ENCODE results near the gene SOX6.

SOX6 gene

DNA sequence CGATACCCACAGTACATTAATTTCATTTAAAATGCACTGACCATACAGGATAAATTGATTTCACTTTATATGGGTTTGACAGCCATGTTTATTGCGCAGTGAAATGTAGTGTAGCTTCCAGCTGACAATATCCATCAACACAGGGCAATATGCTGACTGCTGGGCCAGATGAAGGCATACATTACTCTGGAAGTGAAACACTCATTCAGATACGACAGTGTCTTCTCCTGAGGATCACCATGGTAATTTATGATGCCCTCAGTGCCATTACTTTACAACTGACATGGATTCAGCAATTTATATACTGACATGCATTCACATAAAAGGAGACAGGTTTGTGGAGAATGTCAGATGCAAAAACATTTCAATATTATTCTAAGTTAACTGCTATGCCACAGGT is 365.1 kb downstream of the SOX6 start:
- Mint-ChIP-seq H3K9me3 (no peaks in the 10 kb centered on the region), H3K36me3 (ENCODE audit: low read depth) (no peaks in the 10 kb centered on the region), H3K27ac (no peak overlapping the region), H3K4me1 (ENCODE audit: low read depth) (no peaks in the 10 kb centered on the region), H3K27me3 (no peaks in the 10 kb centered on the region), H3K4me3 (no peak overlapping the region)
- no peak for DNase-seq

DNA sequence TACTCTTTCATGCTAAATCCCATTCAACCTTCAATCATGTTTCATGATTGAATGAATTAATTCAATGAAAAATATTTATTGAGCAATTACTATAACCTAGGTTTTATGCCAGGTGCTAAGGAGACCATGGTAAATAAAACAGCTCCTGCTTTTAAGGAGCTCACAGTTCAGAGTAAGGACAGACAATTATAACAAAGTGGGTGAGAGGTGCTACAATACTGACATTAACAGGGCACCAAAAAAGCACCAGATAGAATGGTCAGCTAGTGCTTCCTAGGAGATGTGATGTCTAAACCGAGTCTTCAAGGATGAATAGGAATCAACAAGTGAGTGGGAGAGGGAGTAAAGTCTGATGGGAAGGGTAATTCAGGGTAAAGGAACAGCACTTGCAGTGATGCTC is 366.7 kb downstream of the SOX6 start:
- H3K27ac Mint-ChIP-seq: no peak overlapping the region
- no peaks in the 10 kb centered on the region for H3K4me1 Mint-ChIP-seq (ENCODE audit: low read depth)
- no peak overlapping the region for H3K4me3 Mint-ChIP-seq
- no peaks in the 10 kb centered on the region for H3K9me3 Mint-ChIP-seq
- no peaks in the 10 kb centered on the region for H3K27me3 Mint-ChIP-seq
- no peaks in the 10 kb centered on the region for H3K36me3 Mint-ChIP-seq (ENCODE audit: low read depth)
- no peak for DNase-seq

DNA sequence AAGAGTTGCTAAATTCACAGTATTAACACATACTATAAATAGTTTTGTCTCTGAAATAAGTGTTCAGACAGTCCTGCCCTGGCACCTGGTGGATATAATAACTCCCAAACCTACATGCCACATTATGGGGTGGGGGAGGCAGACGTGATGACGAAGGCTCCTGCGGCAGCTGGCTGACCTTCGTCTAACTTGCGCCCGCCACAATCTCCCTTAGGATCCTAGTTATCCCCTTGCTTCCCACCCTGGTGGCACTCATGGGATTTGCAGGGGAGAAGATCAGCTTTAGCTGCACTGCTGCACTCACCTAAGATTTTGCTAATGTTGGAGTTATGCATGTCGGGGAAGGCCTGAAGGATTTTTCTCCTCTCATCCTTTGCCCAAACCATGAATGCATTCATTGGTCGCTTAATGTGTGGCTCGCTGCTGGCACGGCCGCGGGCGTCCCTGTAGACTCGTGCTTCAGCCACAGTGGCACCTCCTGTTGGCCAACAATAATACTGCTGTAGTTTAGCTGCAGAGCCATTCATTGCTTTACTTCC is 367.6 kb downstream of the SOX6 start:
- DNase-seq: no peak
- no peak overlapping the region for H3K27ac Mint-ChIP-seq
- H3K4me3 Mint-ChIP-seq: no peak overlapping the region
- H3K27me3 Mint-ChIP-seq: no peaks in the 10 kb centered on the region
- H3K4me1 Mint-ChIP-seq (ENCODE audit: low read depth): no peaks in the 10 kb centered on the region
- H3K9me3 Mint-ChIP-seq: no peaks in the 10 kb centered on the region
- no peaks in the 10 kb centered on the region for H3K36me3 Mint-ChIP-seq (ENCODE audit: low read depth)

DNA sequence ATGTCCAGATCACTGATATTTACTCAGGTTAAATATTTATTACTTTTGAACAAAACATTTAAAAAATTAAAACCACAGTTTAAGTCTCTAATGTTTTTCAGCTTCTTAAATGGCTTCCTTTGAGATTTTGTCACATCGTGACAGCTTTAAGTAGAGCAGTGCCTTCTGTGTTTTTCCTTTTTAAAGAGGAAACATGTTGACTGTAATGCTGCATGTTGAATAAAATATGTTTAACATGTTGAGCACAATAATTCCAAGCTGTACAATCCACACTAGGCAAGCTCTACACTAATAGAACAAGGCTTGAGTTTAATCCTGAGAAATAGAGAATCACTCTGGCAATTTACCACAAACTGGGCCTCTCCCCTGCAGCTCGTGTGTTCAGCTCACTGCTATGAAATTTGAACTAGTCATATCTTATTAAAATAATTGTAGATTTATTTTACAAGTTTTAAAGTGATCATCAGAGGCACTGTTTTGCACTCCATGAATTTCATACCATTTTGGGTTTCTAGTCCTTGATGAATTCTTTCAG is 368.3 kb downstream of the SOX6 start:
- no peaks in the 10 kb centered on the region for H3K4me1 Mint-ChIP-seq (ENCODE audit: low read depth)
- H3K4me3 Mint-ChIP-seq: no peak overlapping the region
- H3K27ac Mint-ChIP-seq: no peak overlapping the region
- no peak for DNase-seq
- no peaks in the 10 kb centered on the region for H3K9me3 Mint-ChIP-seq
- H3K27me3 Mint-ChIP-seq: no peaks in the 10 kb centered on the region
- H3K36me3 Mint-ChIP-seq (ENCODE audit: low read depth): no peaks in the 10 kb centered on the region

DNA sequence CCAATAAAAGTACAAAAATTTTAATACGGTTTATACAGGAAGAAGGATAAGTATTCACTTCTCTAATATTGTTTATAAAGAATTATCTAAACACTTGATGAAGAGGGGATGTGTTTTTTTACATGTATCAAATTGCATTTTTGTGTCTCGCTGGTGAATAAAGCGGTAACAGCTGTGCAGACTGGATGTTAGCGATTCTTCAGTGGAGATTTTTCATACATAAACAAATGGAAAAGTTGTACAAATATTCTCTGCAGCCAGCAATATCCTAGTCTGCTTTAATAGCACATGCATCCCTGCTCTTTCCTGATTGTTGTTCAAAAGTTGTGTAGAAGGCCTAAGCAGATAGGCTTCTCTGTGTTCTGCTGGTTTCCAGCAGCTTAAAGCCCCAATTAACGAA is 369.3 kb downstream of the SOX6 start:
- Mint-ChIP-seq H3K4me1 (ENCODE audit: low read depth) (no peaks in the 10 kb centered on the region), H3K9me3 (no peaks in the 10 kb centered on the region), H3K4me3 (no peak overlapping the region), H3K27me3 (no peaks in the 10 kb centered on the region), H3K36me3 (ENCODE audit: low read depth) (no peaks in the 10 kb centered on the region), H3K27ac (no peak overlapping the region)
- DNase-seq: no peak

DNA sequence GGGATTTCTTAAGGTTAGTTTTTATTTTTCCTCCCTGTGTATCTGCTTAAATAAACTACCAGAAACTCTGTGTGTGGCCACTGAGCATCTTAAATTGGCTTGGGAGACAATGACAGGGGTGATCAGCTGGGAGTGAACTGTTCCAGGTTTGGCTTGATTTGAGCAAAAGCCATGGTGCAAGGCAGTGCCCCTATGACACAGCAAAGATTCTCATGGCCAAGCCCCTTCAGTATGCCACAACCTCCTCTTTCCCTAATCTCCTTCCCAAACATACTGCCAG is 370.5 kb downstream of the SOX6 start:
- Mint-ChIP-seq H3K36me3 (ENCODE audit: low read depth) (no peaks in the 10 kb centered on the region), H3K27me3 (no peaks in the 10 kb centered on the region), H3K27ac (no peak overlapping the region), H3K4me1 (ENCODE audit: low read depth) (no peaks in the 10 kb centered on the region), H3K4me3 (no peak overlapping the region), H3K9me3 (no peaks in the 10 kb centered on the region)
- no peak for DNase-seq

DNA sequence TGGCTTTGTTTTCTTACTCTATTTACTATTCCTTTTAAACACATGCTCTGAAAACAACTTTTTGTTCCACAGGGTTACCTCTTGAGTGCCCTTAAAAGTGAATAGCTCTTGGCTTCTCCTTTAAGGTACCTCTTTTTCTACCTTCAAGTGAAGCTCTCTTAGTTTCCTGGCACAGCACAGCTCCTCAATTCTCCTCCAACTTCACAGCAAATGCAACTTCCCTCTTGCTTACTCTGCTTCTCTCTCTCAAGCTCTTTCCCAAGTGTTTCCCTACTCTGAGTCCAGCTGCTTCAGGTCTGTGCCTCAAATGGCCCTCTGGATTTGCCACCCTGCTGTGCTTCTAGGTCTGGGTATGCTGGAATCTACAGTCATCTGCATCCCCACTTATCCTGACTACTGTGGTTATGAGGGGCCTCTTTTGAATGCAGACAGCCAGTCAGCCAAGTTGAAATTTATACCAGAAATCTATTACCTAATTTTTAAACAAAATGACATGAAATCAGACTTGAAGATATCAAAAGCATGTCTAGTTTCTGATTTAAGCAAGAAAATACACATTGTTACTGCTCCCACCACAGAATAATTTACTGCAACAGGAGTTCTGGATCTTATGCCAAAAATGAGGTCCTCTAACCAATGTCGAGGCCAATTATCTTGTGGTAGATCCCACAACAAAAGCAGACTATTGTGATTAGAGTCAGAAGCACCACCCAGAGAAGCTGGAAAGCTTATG is 371.1 kb downstream of the SOX6 start:
- Mint-ChIP-seq H3K27ac (no peak overlapping the region), H3K4me1 (ENCODE audit: low read depth) (no peaks in the 10 kb centered on the region), H3K4me3 (no peak overlapping the region), H3K36me3 (ENCODE audit: low read depth) (no peaks in the 10 kb centered on the region), H3K27me3 (no peaks in the 10 kb centered on the region), H3K9me3 (no peaks in the 10 kb centered on the region)
- DNase-seq: no peak

DNA sequence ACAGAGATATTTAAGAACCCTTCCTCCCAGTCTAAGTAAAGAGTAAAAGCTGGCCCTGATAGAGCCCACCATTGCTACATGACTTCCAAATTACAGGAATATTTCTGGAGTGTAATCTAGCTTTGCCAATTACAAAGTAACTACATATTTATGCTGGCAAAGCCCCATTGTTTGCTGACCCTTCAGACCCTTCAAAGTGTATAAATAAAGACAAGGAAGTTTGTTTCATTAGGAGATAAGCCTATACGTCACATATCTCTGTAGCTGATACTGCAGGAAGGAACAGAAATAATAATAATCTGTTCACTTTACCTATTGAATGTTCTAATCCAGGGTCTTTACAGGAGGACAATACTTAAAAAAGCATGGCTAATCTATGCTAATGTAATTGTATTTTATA is 375.1 kb downstream of the SOX6 start:
- H3K27ac Mint-ChIP-seq: no peak overlapping the region
- H3K36me3 Mint-ChIP-seq (ENCODE audit: low read depth): no peaks in the 10 kb centered on the region
- H3K4me1 Mint-ChIP-seq (ENCODE audit: low read depth): no peaks in the 10 kb centered on the region
- DNase-seq: no peak
- H3K4me3 Mint-ChIP-seq: no peak overlapping the region
- H3K9me3 Mint-ChIP-seq: no peaks in the 10 kb centered on the region
- no peaks in the 10 kb centered on the region for H3K27me3 Mint-ChIP-seq

DNA sequence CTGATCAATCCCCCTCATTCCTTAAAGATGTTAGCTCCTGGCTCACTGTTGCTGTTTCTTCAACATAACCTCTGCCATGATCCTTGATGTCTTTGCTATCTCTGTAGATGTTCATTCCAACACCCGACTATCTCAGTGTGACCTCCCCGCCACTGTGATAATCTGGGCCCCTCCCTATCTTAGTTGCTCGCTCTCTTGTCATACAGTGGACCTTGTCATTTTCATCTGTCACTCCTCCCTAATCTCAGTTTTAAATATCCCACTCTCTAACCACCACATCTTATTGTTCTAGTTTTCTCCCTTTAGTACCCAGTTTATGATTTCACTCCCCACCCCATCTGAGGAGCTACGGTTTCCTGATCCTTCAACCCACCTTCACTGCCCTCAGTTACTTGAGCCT is 379.2 kb downstream of the SOX6 start:
- Mint-ChIP-seq H3K4me1 (ENCODE audit: low read depth) (no peaks in the 10 kb centered on the region), H3K4me3 (no peak overlapping the region), H3K27ac (no peak overlapping the region), H3K27me3 (no peaks in the 10 kb centered on the region), H3K36me3 (ENCODE audit: low read depth) (no peaks in the 10 kb centered on the region), H3K9me3 (no peaks in the 10 kb centered on the region)
- DNase-seq: no peak

DNA sequence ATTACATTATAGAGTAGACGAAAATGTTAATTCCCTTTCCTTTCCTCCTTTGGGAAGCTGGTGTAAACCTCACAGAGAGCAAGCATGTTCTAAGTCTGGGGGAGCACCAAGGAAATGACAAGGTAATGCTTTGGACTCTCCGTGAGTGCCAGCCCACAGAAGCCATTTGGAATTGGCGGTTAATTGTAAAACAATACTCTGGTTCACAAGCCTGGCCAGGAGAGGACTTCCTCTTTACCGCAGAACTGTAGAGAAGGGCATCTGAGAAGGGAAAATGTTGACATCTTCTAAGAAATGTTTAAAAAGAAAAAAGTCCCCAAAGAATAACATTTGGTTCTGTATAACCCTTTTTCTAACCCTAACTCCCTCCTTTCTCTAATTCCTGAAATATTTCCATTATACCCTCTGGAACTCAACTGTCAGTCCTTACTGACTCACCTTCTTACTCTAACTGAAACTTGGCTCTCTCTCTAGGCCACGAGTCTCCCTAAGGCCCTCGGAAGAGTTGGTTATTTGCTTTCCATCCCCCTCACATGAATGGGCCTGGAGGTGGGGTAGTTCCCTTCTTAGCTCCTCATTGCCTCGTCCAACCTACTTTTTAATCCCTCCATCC is 379.8 kb downstream of the SOX6 start:
- no peak for DNase-seq
- Mint-ChIP-seq H3K9me3 (no peaks in the 10 kb centered on the region), H3K27me3 (no peaks in the 10 kb centered on the region), H3K4me3 (no peak overlapping the region), H3K4me1 (ENCODE audit: low read depth) (no peaks in the 10 kb centered on the region), H3K36me3 (ENCODE audit: low read depth) (no peaks in the 10 kb centered on the region), H3K27ac (no peak overlapping the region)

DNA sequence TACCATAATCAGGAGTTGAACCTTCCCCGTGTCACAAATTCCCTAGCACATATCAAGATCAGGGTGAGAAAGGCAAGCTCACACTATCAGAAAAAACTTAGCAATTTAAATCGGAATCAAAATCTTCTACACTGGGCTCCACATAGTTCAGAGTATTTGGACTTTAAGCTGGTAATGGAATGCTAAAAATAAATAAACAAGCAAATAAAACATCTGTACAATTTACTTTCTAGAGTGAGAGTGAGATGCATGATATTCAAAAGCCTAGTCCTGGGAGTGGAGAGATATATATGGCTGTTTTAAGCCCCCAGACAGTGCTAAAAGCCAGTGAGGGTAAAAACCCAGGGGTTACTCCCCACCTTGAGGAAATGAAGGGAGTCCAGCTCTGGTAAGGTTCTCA is 380.6 kb downstream of the SOX6 start:
- H3K36me3 Mint-ChIP-seq (ENCODE audit: low read depth): no peaks in the 10 kb centered on the region
- no peak overlapping the region for H3K27ac Mint-ChIP-seq
- no peaks in the 10 kb centered on the region for H3K4me1 Mint-ChIP-seq (ENCODE audit: low read depth)
- DNase-seq: no peak
- H3K27me3 Mint-ChIP-seq: no peaks in the 10 kb centered on the region
- H3K9me3 Mint-ChIP-seq: no peaks in the 10 kb centered on the region
- no peak overlapping the region for H3K4me3 Mint-ChIP-seq

DNA sequence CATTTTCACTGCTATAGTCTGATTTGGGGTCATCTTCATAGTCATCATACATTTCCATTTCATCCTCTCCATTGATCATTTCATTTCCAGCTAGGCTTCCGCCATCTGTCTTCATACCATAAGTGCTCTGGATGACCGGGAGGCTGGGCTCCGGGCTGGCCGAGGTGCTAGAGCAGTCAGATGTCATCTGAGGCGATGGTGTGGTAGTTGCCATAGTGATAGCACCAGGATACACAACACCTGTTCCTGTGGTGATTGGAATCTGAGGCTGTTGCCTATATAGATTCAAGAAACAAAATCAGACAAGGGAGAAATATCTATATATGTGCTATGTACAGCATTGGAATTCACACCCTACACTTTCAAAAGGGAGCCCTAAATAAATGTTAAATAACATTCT is 383.5 kb downstream of the SOX6 start:
- DNase-seq: no peak

DNA sequence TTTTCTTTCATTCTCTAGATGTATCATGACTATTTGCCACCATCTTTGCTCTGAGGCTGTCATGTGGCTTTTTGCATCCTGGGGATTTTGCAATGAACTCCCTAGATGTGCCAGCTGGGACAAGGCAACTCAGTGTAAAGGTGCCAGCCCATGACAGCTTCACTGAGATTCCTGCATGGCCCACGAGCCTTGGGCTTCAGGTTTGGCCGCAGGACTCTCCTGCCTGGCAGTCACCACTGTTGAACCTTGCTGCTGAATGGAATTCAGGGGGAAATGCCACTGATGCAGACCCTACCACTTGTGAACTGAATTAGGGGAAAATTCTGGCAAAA is 385.2 kb downstream of the SOX6 start:
- Mint-ChIP-seq H3K4me3 (no peak overlapping the region), H3K4me1 (ENCODE audit: low read depth) (no peaks in the 10 kb centered on the region), H3K36me3 (ENCODE audit: low read depth) (no peaks in the 10 kb centered on the region), H3K27me3 (no peaks in the 10 kb centered on the region), H3K27ac (no peak overlapping the region), H3K9me3 (no peaks in the 10 kb centered on the region)
- DNase-seq: no peak

More for the DNA sequence above, 383.5 kb downstream of the SOX6 start:
- Mint-ChIP-seq H3K4me1 (ENCODE audit: low read depth) (no peaks in the 10 kb centered on the region), H3K9me3 (no peaks in the 10 kb centered on the region), H3K27ac (no peak overlapping the region), H3K27me3 (no peaks in the 10 kb centered on the region), H3K36me3 (ENCODE audit: low read depth) (no peaks in the 10 kb centered on the region), H3K4me3 (no peak overlapping the region)

DNA sequence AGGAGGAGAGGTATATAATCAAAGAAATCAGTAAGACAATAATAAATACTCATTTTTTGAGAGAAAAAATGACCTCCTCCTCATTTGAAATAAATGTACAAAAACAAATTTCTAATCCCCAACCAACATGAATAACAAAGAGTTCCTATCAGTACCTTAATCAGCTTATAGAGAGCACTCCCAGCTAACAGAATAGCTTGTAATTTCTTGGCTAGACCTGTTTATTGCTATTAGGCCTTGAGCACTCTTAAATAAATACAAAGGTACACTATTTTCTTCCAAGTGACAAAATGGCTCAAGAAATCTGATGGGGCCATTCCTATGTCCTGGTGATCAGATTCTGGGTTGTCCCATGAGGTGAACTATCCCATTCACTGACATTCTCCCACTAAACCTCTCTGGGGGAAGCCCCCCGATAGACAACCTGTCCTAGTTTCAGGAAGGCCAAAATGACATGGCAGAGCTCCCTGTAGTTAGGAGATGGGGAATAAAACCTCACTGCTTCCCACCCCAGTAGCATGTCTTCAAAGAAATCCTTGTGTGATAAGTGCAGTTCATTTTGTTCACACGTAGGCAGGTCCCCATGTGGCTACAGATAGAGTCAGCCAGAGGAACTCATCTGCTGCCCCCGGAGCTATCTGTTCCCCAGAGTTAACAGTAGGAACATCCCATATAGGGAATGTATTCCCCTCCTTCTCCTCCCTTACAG is 385.7 kb downstream of the SOX6 start:
- Mint-ChIP-seq H3K9me3 (no peaks in the 10 kb centered on the region), H3K4me3 (no peak overlapping the region), H3K4me1 (ENCODE audit: low read depth) (no peaks in the 10 kb centered on the region), H3K27ac (no peak overlapping the region), H3K27me3 (no peaks in the 10 kb centered on the region), H3K36me3 (ENCODE audit: low read depth) (no peaks in the 10 kb centered on the region)
- DNase-seq: no peak

DNA sequence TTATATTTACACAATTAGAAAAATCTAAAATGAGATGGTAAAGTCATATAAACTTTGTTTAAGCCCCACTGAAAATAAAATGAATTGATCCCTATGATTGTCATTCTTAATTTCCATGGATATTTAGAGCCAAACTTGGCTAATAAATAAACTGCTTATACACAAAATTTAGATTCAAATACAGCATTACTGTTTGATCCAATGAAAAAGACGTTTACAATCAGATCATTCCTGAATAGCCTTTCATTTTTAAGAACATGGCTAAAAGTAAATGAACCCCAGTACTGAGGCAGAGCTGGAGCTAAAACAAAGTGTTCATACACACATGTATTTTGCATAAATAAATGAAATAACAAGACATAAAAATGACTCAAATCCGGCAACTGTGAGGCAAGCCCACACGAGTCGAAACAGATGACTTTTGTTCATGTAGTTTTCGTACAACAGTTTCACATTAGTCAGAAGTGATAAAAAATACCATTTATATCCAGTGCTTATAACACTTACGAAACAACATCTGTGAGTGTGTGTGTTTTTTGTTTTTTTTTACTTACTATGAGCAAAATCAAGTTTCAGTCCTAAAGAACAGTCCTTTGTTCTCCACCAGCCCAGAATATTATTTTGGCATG is 386.5 kb downstream of the SOX6 start:
- H3K4me3 Mint-ChIP-seq: no peak overlapping the region
- no peaks in the 10 kb centered on the region for H3K9me3 Mint-ChIP-seq
- no peak overlapping the region for H3K27ac Mint-ChIP-seq
- H3K27me3 Mint-ChIP-seq: no peaks in the 10 kb centered on the region
- DNase-seq: no peak
- no peaks in the 10 kb centered on the region for H3K4me1 Mint-ChIP-seq (ENCODE audit: low read depth)
- no peaks in the 10 kb centered on the region for H3K36me3 Mint-ChIP-seq (ENCODE audit: low read depth)
